CD14-positive monocyte (primary cell): ENCODE data around the gene RUNDC1. TPM values are rescaled to one million over a fixed set of nuclear protein-coding genes. Genes with fewer than 3 reads are reported as not detected.
A peak's percentile ranks its signal among the peaks of the same experiment; 100 is the strongest.

Experiments
- DNase-seq, 3 donors: peaks; one replicate each; pipeline ENCODE4 v3.0.0-alpha.2; 2011 to 2022
- H2AFZ ChIP-seq: 2 replicates; pipeline ENCODE4 v1.6.0; 2012; ENCODE audit warnings: mild to moderate bottlenecking, low read depth, low read length, inconsistent platforms; ENCODE audit not compliant: insufficient read depth, poor library complexity, severe bottlenecking
- H3K27ac ChIP-seq, 2 donors: 1 replicate in 1 of 2; 2 replicates in 1 of 2; pipeline ENCODE4 v1.5.1; 2012 to 2013; ENCODE audit warnings: low read length in 2 of 2, control low read depth in 1 of 2, inconsistent platforms in 1 of 2, low read depth in 1 of 2, mild to moderate bottlenecking in 1 of 2
- H3K27me3 ChIP-seq, 2 donors: one replicate each; pipeline versions ENCODE4 v1.6.0 to v1.6.1; 2011 to 2013; ENCODE audit warnings: low read length in 2 of 2; ENCODE audit not compliant: control insufficient read depth in 2 of 2, insufficient read depth in 2 of 2
- H3K36me3 ChIP-seq, 2 donors: replicated peaks in 1 of 2; 1 replicate in 1 of 2; 2 replicates in 1 of 2; pipeline versions ENCODE4 v1.5.1 to v1.6.1; 2012 to 2013; ENCODE audit warnings: low read length in 2 of 2, control low read depth in 1 of 2, inconsistent platforms in 1 of 2, mild to moderate bottlenecking in 1 of 2; ENCODE audit not compliant: insufficient read depth in 2 of 2, control insufficient read depth in 1 of 2
- H3K4me1 ChIP-seq, 2 donors: 1 replicate in 1 of 2; 2 replicates in 1 of 2; pipeline versions ENCODE4 v1.5.1 to v1.6.1; 2012 to 2013; ENCODE audit warnings: low read length in 2 of 2, control low read depth in 1 of 2, inconsistent platforms in 1 of 2, mild to moderate bottlenecking in 1 of 2, moderate library complexity in 1 of 2; ENCODE audit not compliant: insufficient read depth in 2 of 2, control insufficient read depth in 1 of 2
- H3K4me2 ChIP-seq: replicated peaks from 2 replicates; pipeline ENCODE3; 2012; ENCODE audit warnings: low read length, moderate library complexity, mild to moderate bottlenecking; ENCODE audit not compliant: poor library complexity, severe bottlenecking; ENCODE audit errors: extremely low read depth
- H3K4me3 ChIP-seq, 3 experiments: fragments of 200-600 bp in 1 of 3; sonication (generic) in 1 of 3; replicated peaks in 1 of 3; 1 replicate in 2 of 3; 2 replicates in 1 of 3; pipeline ENCODE4 v1.5.1; 2011 to 2013; ENCODE audit warnings: low read length in 3 of 3, mild to moderate bottlenecking in 3 of 3, control low read depth in 2 of 3, low read depth in 2 of 3, inconsistent platforms in 1 of 3, moderate library complexity in 1 of 3
- H3K79me2 ChIP-seq: 2 replicates; pipeline ENCODE4 v1.6.0; 2012; ENCODE audit warnings: mild to moderate bottlenecking, control low read depth, inconsistent platforms, low read length, moderate library complexity; ENCODE audit not compliant: insufficient read depth
- H3K9ac ChIP-seq: 2 replicates; pipeline ENCODE4 v1.6.0; 2017; ENCODE audit warnings: low read length, mild to moderate bottlenecking; ENCODE audit not compliant: insufficient read depth, poor library complexity, severe bottlenecking
- H3K9me3 ChIP-seq, 2 donors: replicated peaks in 1 of 2; 1 replicate in 1 of 2; 2 replicates in 1 of 2; pipeline versions ENCODE4 v1.5.1 to v1.6.1; 2012 to 2013; ENCODE audit warnings: low read length in 2 of 2, control low read depth in 1 of 2; ENCODE audit not compliant: control insufficient read depth in 1 of 2, insufficient read depth in 1 of 2
- H4K20me1 ChIP-seq: 2 replicates; pipeline ENCODE4 v1.6.0; 2012; ENCODE audit warnings: mild to moderate bottlenecking, low read length, control low read depth, moderate library complexity; ENCODE audit not compliant: insufficient read depth
- H3K27ac Mint-ChIP-seq, 7 donors: one replicate each; pipeline ENCODE4 v1.8.0; 2020; ENCODE audit warnings: mild to moderate bottlenecking in 7 of 7, mixed read lengths in 7 of 7, moderate library complexity in 6 of 7, inconsistent platforms in 2 of 7
- H3K27me3 Mint-ChIP-seq, 3 donors: one replicate each; pipeline ENCODE4 v1.8.0; 2021 to 2022; ENCODE audit warnings: low read depth in 3 of 3, mild to moderate bottlenecking in 3 of 3, mixed read lengths in 3 of 3, moderate library complexity in 3 of 3, inconsistent platforms in 1 of 3
- H3K36me3 Mint-ChIP-seq, 2 donors: one replicate each; pipeline ENCODE4 v1.8.0; 2020; ENCODE audit warnings: mixed read lengths in 2 of 2, inconsistent platforms in 1 of 2, mild to moderate bottlenecking in 1 of 2
- H3K4me1 Mint-ChIP-seq: one replicate; pipeline ENCODE4 v1.8.0; 2020; ENCODE audit warnings: mild to moderate bottlenecking, mixed read lengths
- H3K4me3 Mint-ChIP-seq, 2 donors: one replicate each; pipeline ENCODE4 v1.8.0; 2020; ENCODE audit warnings: mild to moderate bottlenecking in 2 of 2, mixed read lengths in 2 of 2, moderate library complexity in 1 of 2
- H3K9me3 Mint-ChIP-seq, 7 donors: one replicate each; pipeline ENCODE4 v1.8.0; 2020 to 2022; ENCODE audit warnings: mixed read lengths in 7 of 7, mild to moderate bottlenecking in 6 of 7, moderate library complexity in 6 of 7, inconsistent platforms in 2 of 7
- WGBS: methylation state at CpG from one replicate; pipeline ENCODE4 v1.1.5; 2013; ENCODE audit warnings: missing lambda C conversion rate; ENCODE audit not compliant: insufficient coverage; 5-methylcytosine and 5-hydroxymethylcytosine counted together
- intact Hi-C, 2 donors: fragments of 100-400 bp; cut with micrococcal nuclease; formaldehyde crosslinking; loops; one replicate each; pipeline versions ENCODE4 v1.15.0 to v1.15.1; 2023
- polyA plus RNA-seq, 3 donors: library from polyadenylated mRNA; depleted of rRNA in 1 of 3; unstranded in 2 of 3; stranded (reverse) in 1 of 3; fragments of 300-500 nt in 2 of 3; fragments of >200 nt in 1 of 3; fragmentation: Illumina TruSeq in 2 of 3; gene quantifications; 1 replicate in 2 of 3; 2 replicates in 1 of 3; pipeline ENCODE4 v1.2.3, GENCODE V29; 2012 to 2021
- TF ChIP-seq, protein P1 (sequence below): fragments of 200-600 bp; IDR thresholded peaks from one replicate; pipeline ENCODE4 v1.8.0; 2022; ENCODE audit warnings: antibody characterized with exemption, mild to moderate bottlenecking

RUNDC1 gene
- polyA plus RNA-seq, 3 donors: 7.5 to 10.3 (median 9.9) TPM

DNA sequence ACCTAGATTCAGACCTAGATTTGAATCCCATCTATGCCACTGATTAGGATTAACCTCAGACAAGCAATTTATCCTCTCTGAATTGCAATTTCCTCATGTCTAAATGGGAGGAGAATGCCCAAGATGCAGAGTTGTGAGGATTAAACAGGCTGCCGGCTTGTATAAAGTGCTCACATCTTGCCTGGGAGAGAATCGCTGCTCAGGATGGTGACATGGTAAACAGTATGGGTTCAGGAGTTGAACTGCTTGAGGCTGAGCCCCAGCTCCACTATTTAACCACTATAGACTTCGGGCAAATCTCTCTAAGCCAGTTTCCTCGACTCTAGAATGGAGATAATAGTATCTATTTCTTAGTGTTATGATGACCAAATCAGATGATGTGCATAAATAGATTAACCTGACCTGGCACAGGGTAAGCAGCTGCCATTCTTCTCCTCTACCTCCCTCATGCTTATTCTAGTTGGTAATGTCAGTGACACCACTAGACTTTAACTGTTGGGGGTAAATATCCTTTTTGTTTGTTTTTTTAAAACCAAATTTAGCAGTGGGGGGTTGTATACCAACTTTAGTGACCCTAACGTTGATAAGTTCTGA lies 17.1 kb downstream of the RUNDC1 start:
- peaks cover 33% of the 10 kb centered on the region for H3K79me2 ChIP-seq
- intact Hi-C loops: loop anchor here (5.0 to 10.0 kb wide), 3 partner anchors 153 to 430 kb away; partner anchors contain the start of genes AOC2 (in 2 of the 2) and MLX (in 1 of the 2)
- H3K27ac ChIP-seq: peak overlapping the region; percentile 67 to 94
- no peak for DNase-seq
- WGBS: no CpG with 5 or more reads among the region's 5 CpGs
- peak overlapping the region; percentile 91 to 99 for H3K4me3 Mint-ChIP-seq
- no peak overlapping the region for H3K9ac ChIP-seq
- H3K9me3 ChIP-seq: no peaks in the 10 kb centered on the region
- peaks cover 49 to 58% of the 10 kb centered on the region in 2 donors for H3K36me3 Mint-ChIP-seq
- H3K4me1 Mint-ChIP-seq: peaks cover 45% of the 10 kb centered on the region
- H3K4me2 ChIP-seq: peak overlapping the region; percentile 90
- TF ChIP-seq, protein P1, sequence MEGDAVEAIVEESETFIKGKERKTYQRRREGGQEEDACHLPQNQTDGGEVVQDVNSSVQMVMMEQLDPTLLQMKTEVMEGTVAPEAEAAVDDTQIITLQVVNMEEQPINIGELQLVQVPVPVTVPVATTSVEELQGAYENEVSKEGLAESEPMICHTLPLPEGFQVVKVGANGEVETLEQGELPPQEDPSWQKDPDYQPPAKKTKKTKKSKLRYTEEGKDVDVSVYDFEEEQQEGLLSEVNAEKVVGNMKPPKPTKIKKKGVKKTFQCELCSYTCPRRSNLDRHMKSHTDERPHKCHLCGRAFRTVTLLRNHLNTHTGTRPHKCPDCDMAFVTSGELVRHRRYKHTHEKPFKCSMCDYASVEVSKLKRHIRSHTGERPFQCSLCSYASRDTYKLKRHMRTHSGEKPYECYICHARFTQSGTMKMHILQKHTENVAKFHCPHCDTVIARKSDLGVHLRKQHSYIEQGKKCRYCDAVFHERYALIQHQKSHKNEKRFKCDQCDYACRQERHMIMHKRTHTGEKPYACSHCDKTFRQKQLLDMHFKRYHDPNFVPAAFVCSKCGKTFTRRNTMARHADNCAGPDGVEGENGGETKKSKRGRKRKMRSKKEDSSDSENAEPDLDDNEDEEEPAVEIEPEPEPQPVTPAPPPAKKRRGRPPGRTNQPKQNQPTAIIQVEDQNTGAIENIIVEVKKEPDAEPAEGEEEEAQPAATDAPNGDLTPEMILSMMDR: no peak
- peaks cover 39% of the 10 kb centered on the region for H4K20me1 ChIP-seq
- peaks cover 46 to 49% of the 10 kb centered on the region in 2 donors for H3K4me1 ChIP-seq
- H2AFZ ChIP-seq: peak overlapping the region; percentile 65
- H3K36me3 ChIP-seq: peaks cover 27 to 50% of the 10 kb centered on the region in 2 donors
- H3K9me3 Mint-ChIP-seq: no peaks in the 10 kb centered on the region
- peak overlapping the region in 2 of 3 experiments; percentile 4 to 99 for H3K4me3 ChIP-seq
- H3K27me3 ChIP-seq: no peaks in the 10 kb centered on the region
- peak overlapping the region; percentile 91 to 99 (median 99) for H3K27ac Mint-ChIP-seq
- H3K27me3 Mint-ChIP-seq: peaks cover 0 to 3% (median 0%) of the 10 kb centered on the region in 3 donors

DNA sequence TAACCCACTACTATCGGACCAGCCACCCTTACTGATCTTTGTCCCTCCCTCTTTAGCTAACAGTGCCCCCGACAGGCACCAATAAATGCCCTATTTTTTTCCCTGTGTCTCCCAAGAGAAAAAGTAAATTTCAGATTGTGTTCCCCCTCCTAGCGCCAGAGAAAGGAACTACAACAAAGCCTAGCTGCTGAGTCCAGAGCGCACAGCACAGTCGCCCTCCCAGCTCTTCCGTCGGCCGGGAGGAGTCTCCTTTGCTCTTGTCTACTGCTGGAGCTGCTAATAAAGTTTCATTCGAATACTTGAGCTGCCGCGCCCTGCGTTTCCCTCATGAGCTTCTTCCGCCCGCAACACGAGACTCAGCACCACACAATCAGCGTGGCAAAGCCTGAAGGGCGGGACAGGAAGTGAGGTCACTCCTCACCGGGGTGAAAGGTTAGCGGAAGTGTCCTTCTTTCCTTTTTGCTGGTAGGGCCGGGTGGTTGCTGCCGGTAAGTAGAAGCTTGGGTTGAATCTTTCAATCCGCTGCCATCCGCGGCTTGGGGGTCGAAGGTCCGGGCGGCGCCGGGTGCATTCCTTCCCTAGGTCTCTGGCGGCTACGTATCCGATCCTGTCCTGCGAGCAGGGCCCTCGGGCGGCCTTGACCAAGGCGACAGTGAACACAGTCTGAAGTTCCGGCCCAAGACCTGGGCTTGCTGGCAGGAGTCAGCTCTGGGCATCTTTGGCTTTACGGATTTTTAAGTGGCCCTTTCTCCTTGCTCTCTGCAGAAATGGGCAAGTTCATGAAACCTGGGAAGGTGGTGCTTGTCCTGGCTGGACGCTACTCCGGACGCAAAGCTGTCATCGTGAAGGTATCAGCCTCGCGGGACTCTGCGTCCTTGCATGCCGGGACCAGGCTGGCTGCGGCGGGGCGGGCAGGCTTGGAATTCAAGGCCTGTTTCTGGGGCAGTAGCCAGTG lies 17.9 kb downstream of the RUNDC1 start, which contains the start of gene RPL27:
Gene RPL27 (plus strand): TSS at position 436 of the 955 bp plus-strand sequence. CDS start 332 bp downstream, at position 768.
- Histone ChIP-seq H3K36me3 (peaks cover 28 to 50% of the 10 kb centered on the region in 2 donors), H3K27ac (peak within 1 kb of the TSS; percentile 94 to 99), H2AFZ (peak within 1 kb of the TSS; percentile 88), H4K20me1 (peaks cover 39% of the 10 kb centered on the region), H3K9me3 (no peaks in the 10 kb centered on the region), H3K4me1 (peaks cover 47 to 50% of the 10 kb centered on the region in 2 donors), H3K4me3 (peak within 1 kb of the TSS; percentile 71 to 99 (median 76)), H3K79me2 (peaks cover 38% of the 10 kb centered on the region), H3K9ac (peak within 1 kb of the TSS; percentile 99), H3K4me2 (peak within 1 kb of the TSS; percentile 90), H3K27me3 (no peaks in the 10 kb centered on the region)
- peaks cover 50 to 58% of the 10 kb centered on the region in 2 donors for H3K36me3 Mint-ChIP-seq
- TF ChIP-seq, protein P1: peak; percentile 95
- H3K4me1 Mint-ChIP-seq: peaks cover 45% of the 10 kb centered on the region
- intact Hi-C loops: loop anchor here (5.0 to 10.0 kb wide), 3 partner anchors 153 to 431 kb away; partner anchors contain the start of genes AOC2 (in 2 of the 2) and MLX (in 1 of the 2)
- peak within 1 kb of the TSS; percentile 96 to 99 (median 99) for H3K27ac Mint-ChIP-seq
- H3K4me3 Mint-ChIP-seq: peak within 1 kb of the TSS; percentile 91 to 99
- no peaks in the 10 kb centered on the region for H3K9me3 Mint-ChIP-seq
- under 1% methylated on average over 43 of the region's 49 CpGs for WGBS
- peak; percentile 99 to 100 (median 99) for DNase-seq
- peaks cover 0 to 3% (median 0%) of the 10 kb centered on the region in 3 donors for H3K27me3 Mint-ChIP-seq
